WERI-Rb-1 (cell line): ENCODE data around the gene MAPK14.

Experiments used
- DNase-seq: peaks from one replicate; pipeline ENCODE4 v3.0.0-alpha.2; 2020
- H3K27ac ChIP-seq: fragments of 250-450 bp; sonication (Bioruptor Pico); 2 replicates; pipeline ENCODE4 v1.5.1; 2020; ENCODE audit warnings: mild to moderate bottlenecking, moderate library complexity
- H3K27me3 ChIP-seq: fragments of 250-450 bp; sonication (Bioruptor Pico); 2 replicates; pipeline ENCODE4 v1.5.1; 2021; ENCODE audit warnings: mild to moderate bottlenecking, low read depth, moderate library complexity; ENCODE audit not compliant: insufficient read depth, severe bottlenecking
- H3K36me3 ChIP-seq: fragments of 250-450 bp; sonication (Bioruptor Pico); 2 replicates; pipeline ENCODE4 v1.5.1; 2020; ENCODE audit warnings: mild to moderate bottlenecking, moderate library complexity
- H3K4me3 ChIP-seq: 2 replicates; pipeline ENCODE4 v1.5.1; 2011; ENCODE audit warnings: low read depth, mild to moderate bottlenecking, control low read depth, low read length
- H3K9me3 ChIP-seq: fragments of 250-450 bp; sonication (Bioruptor Pico); 2 replicates; pipeline ENCODE4 v1.5.1; 2021; ENCODE audit warnings: mild to moderate bottlenecking, moderate library complexity; ENCODE audit not compliant: severe bottlenecking
- CTCF ChIP-seq: IDR thresholded peaks from 2 replicates; pipeline ENCODE4 v1.5.1; 2011; ENCODE audit warnings: low read depth, mild to moderate bottlenecking, control low read depth, inconsistent platforms, low read length

Gene MAPK14

GRCh38 chr6:36066817-36067216, 39.2 kb downstream of the MAPK14 start:
- Histone ChIP-seq H3K27me3 (no peaks in the 10 kb centered on the region), H3K27ac (no peak overlapping the region), H3K9me3 (no peaks in the 10 kb centered on the region), H3K4me3 (no peak overlapping the region), H3K36me3 (peaks cover 9% of the 10 kb centered on the region)
- TF ChIP-seq CTCF, result no peak
- no peak for DNase-seq

DNA sequence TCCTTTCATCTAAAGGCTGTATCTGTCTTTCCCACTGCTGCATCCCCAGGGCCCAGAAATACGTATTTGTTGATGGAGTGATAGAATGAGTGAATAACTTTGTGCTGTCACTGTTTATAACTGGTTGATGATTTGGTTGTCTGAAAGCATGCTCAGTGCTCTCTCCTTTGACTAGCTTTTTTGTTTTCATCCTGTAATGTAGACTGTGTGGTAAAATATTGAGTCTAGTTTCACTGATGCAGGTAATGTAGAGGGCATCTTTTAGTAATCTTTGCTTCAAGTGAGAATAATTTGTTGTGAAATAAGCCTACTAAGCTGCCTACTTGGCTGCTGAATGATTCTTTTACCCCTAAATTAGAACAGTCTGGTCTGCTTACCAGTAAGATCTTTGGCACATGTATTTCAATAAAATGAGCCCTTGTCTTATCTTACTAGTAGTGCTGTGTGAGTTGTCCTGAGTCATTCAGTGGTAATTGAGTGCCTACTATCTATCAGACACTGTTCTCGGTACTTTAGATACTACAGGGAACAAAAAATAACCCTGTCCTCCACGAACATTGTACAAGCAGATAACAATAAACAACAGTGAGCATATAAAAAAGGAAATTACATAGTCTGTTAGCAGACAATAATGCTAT, 39.9 kb downstream of the MAPK14 start:
- H3K27ac ChIP-seq, result no peak overlapping the region
- peaks cover 3% of the 10 kb centered on the region; the same call in 1 of the 2 replicates for H3K36me3 ChIP-seq
- DNase-seq, result no peak
- H3K9me3 ChIP-seq, result no peaks in the 10 kb centered on the region
- H3K27me3 ChIP-seq, result no peaks in the 10 kb centered on the region
- no peak overlapping the region for H3K4me3 ChIP-seq
- TF ChIP-seq CTCF, result no peak

DNA sequence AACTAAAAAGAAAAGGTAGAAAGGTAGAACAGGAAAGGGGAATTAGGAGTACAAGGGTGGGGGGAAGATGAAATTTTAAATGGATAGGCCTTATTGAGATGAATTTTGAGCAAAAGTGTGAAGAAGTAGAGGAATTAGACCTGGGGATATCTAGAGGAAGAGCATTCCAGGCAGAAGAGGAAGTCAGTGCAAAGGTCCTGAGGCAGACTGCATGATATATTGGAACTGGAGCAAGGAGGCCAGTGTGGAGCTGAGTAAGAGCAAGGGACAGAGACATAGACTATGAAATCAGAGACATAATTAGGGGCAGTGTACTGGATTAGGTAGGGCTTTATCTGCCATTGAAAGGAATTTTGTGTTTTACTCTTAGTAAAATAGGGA, 40.4 kb downstream of the MAPK14 start:
- peaks cover 3% of the 10 kb centered on the region; the same call in 1 of the 2 replicates for H3K36me3 ChIP-seq
- no peaks in the 10 kb centered on the region for H3K27me3 ChIP-seq
- TF ChIP-seq CTCF, result no peak
- H3K4me3 ChIP-seq, result no peak overlapping the region
- no peak for DNase-seq
- no peak overlapping the region for H3K27ac ChIP-seq
- no peaks in the 10 kb centered on the region for H3K9me3 ChIP-seq

GRCh38 chr6:36068586-36068985, 41.0 kb downstream of the MAPK14 start:
- no peak overlapping the region for H3K4me3 ChIP-seq
- no peak overlapping the region for H3K27ac ChIP-seq
- H3K9me3 ChIP-seq, result no peaks in the 10 kb centered on the region
- no peak for DNase-seq
- TF ChIP-seq CTCF, result no peak
- H3K36me3 ChIP-seq, result peaks cover 3% of the 10 kb centered on the region; the same call in 1 of the 2 replicates
- H3K27me3 ChIP-seq, result no peaks in the 10 kb centered on the region

DNA sequence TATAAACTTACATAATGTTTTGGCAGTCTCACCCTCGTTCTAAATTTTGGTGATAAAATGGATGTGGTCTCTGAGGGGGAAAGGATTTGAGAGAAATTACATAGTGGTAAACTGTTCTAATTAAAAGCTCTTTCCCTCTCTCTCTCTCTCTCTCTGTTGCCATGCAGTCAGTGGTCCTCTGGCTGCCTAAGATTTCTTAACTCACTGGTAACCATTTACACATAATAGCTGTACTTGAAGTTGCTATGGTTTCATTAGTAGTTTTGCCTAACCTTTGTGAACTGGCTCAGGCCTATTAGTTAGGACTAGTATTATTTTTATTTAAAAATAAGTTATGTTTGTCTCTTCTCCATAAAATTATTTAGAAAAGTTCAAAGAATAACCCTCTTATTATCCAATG, 42.0 kb downstream of the MAPK14 start:
- no peaks in the 10 kb centered on the region for H3K9me3 ChIP-seq
- no peak overlapping the region for H3K4me3 ChIP-seq
- no peak for DNase-seq
- no peak overlapping the region for H3K27ac ChIP-seq
- peaks cover 7% of the 10 kb centered on the region; the same call in 1 of the 2 replicates for H3K36me3 ChIP-seq
- TF ChIP-seq CTCF, result no peak
- H3K27me3 ChIP-seq, result no peaks in the 10 kb centered on the region

GRCh38 chr6:36070252-36070651, 42.6 kb downstream of the MAPK14 start:
- Histone ChIP-seq H3K4me3 (no peak overlapping the region), H3K36me3 (peaks cover 11% of the 10 kb centered on the region; the same call in 1 of the 2 replicates), H3K9me3 (no peaks in the 10 kb centered on the region), H3K27me3 (no peaks in the 10 kb centered on the region), H3K27ac (no peak overlapping the region)
- TF ChIP-seq CTCF, result no peak
- DNase-seq, result no peak
